Right ventricle myocardium inferior (tissue), 1 donor: ENCODE data around the gene YAE1. TPM values are rescaled to one million over a fixed set of nuclear protein-coding genes. Genes with fewer than 3 reads are reported as not detected.
A peak's percentile ranks its signal among the peaks of the same experiment; 100 is the strongest.

Experiments
- ATAC-seq: fragments of 200-7000 bp; cut with Tn5 transposase; one replicate; pipeline ENCODE4 v1.9.1; 2020; ENCODE audit warnings: mild to moderate bottlenecking, moderate library complexity
- DNase-seq: peaks from one replicate; pipeline ENCODE4 v3.0.0; 2021; ENCODE audit errors: missing footprints
- intact Hi-C: fragments of 100-400 bp; cut with DNase I; formaldehyde crosslinking; loops from one replicate; pipeline ENCODE4 v1.11.0; 2022
- total RNA-seq: library from RNA; stranded (reverse); fragmentation: NEBNext Ultra II Directional; extraction: Animal tissue kit (Norgen Biotek cat#: 25700); gene quantifications from one replicate; pipeline ENCODE4 v1.2.1, GENCODE V29; 2021
- donor health status: DM: no; HTN: yes; CAD: no; lungs with severe emphysema.

Gene YAE1
- total RNA-seq, 1 donor from 2014 or later, result 19.0 TPM

GRCh38 chr7:39594988-39595620 is 28.9 kb downstream of the YAE1 start:
- ATAC-seq (no peak), DNase-seq (no peak)
- intact Hi-C loops, result no loop called here

GRCh38 chr7:39602351-39602750 is 36.1 kb downstream of the YAE1 start:
- no peak for ATAC-seq
- intact Hi-C loops, result no loop called here
- DNase-seq, result no peak

- DNase-seq, result no peak
- ATAC-seq, result no peak
- intact Hi-C loops, result no loop called here
Observed at GRCh38 chr7:39603924-39604323, 37.7 kb downstream of the YAE1 start.

- intact Hi-C loops, result no loop called here
- DNase-seq (no peak), ATAC-seq (no peak)
Observed at GRCh38 chr7:39605087-39605486, 38.9 kb downstream of the YAE1 start.

GRCh38 chr7:39606352-39606751 is 40.1 kb downstream of the YAE1 start:
- DNase-seq, result no peak
- intact Hi-C loops, result no loop called here
- no peak for ATAC-seq

GRCh38 chr7:39606941-39607340 is 40.7 kb downstream of the YAE1 start:
- ATAC-seq, result no peak
- intact Hi-C loops, result no loop called here
- no peak for DNase-seq

- no peak for ATAC-seq
- no peak for DNase-seq
- intact Hi-C loops, result no loop called here
Observed at GRCh38 chr7:39607865-39608264, 41.7 kb downstream of the YAE1 start.

- no peak for DNase-seq
- intact Hi-C loops, result no loop called here
Observed at GRCh38 chr7:39608278-39608677, 42.1 kb downstream of the YAE1 start.

GRCh38 chr7:39609113-39609934 is 43.1 kb downstream of the YAE1 start:
- DNase-seq, result peak; percentile 73
- intact Hi-C loops, result no loop called here
- peak; percentile 80 for ATAC-seq

More at GRCh38 chr7:39608278-39608677, 42.1 kb downstream of the YAE1 start:
- no peak for ATAC-seq

- peak; percentile 26 for ATAC-seq
Observed at GRCh38 chr7:39609935-39610263, 43.7 kb downstream of the YAE1 start.

GRCh38 chr7:39613577-39613976 is 47.4 kb downstream of the YAE1 start:
- intact Hi-C loops, result no loop called here
- ATAC-seq (no peak), DNase-seq (no peak)

More at GRCh38 chr7:39609935-39610263, 43.7 kb downstream of the YAE1 start:
- no peak for DNase-seq
- intact Hi-C loops, result no loop called here

- no peak for DNase-seq
- no peak for ATAC-seq
- intact Hi-C loops, result no loop called here
Observed at GRCh38 chr7:39614299-39614698, 48.1 kb downstream of the YAE1 start.

GRCh38 chr7:39615350-39615975 is 49.3 kb downstream of the YAE1 start:
- DNase-seq (no peak), ATAC-seq (no peak)
- intact Hi-C loops, result no loop called here

- ATAC-seq (no peak), DNase-seq (no peak)
- intact Hi-C loops, result no loop called here
Observed at GRCh38 chr7:39616138-39616537, 49.9 kb downstream of the YAE1 start.

GRCh38 chr7:39617005-39617404 is 50.8 kb downstream of the YAE1 start:
- intact Hi-C loops, result no loop called here
- ATAC-seq (no peak), DNase-seq (no peak)

- ATAC-seq (no peak), DNase-seq (no peak)
- intact Hi-C loops, result no loop called here
Observed at GRCh38 chr7:39618868-39619267, 52.7 kb downstream of the YAE1 start.

- no peak for DNase-seq
- intact Hi-C loops, result loop anchor here (5.0 kb wide), 3 partner anchors 38 to 327 kb away; no protein-coding TSS in a partner anchor
- ATAC-seq, result no peak
Observed at GRCh38 chr7:39620486-39620885, 54.3 kb downstream of the YAE1 start.

GRCh38 chr7:39621261-39621660 is 55.1 kb downstream of the YAE1 start:
- DNase-seq (no peak), ATAC-seq (no peak)
- intact Hi-C loops, result loop anchor here (5.0 kb wide), 3 partner anchors 39 to 326 kb away; no protein-coding TSS in a partner anchor

GRCh38 chr7:39621784-39622411 is 55.7 kb downstream of the YAE1 start:
- no peak for ATAC-seq
- DNase-seq, result no peak
- intact Hi-C loops, result loop anchor here (2.0 to 5.0 kb wide), 4 partner anchors 40 to 325 kb away; no protein-coding TSS in a partner anchor
